ENCODE measurements around the gene CYFIP2.

DNA sequence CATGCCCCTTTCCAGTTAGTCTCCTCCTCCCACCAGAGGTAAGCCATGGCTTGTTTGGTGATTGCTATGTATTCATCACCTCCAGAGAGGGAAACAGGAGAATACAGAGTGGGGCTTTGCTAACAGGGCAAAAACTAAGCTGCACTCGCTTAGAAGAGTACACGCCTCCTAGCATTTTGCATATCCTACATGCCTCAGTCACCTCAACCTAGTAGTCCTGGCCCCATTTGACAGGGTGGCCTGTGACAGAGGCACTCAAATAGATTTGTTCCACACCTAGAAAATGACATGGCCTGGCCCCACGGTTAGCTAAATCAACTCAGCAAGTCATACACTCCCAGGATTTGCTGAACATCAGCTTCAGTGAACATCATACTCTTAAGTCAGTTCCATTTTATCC lies 90.7 kb downstream of the CYFIP2 start:
- TF ChIP-seq, protein P1, sequence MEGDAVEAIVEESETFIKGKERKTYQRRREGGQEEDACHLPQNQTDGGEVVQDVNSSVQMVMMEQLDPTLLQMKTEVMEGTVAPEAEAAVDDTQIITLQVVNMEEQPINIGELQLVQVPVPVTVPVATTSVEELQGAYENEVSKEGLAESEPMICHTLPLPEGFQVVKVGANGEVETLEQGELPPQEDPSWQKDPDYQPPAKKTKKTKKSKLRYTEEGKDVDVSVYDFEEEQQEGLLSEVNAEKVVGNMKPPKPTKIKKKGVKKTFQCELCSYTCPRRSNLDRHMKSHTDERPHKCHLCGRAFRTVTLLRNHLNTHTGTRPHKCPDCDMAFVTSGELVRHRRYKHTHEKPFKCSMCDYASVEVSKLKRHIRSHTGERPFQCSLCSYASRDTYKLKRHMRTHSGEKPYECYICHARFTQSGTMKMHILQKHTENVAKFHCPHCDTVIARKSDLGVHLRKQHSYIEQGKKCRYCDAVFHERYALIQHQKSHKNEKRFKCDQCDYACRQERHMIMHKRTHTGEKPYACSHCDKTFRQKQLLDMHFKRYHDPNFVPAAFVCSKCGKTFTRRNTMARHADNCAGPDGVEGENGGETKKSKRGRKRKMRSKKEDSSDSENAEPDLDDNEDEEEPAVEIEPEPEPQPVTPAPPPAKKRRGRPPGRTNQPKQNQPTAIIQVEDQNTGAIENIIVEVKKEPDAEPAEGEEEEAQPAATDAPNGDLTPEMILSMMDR (IDR thresholded peaks at IDR 0.05), result no peak
- no peak for TF ChIP-seq POLR2A (IDR thresholded peaks at IDR 0.05)

All from esophagus squamous epithelium (tissue), 4 donors.